HepG2 (cell line): ENCODE results near the gene IL11RA. TPM values are rescaled to one million over a fixed set of nuclear protein-coding genes. Genes with fewer than 3 reads are reported as not detected.

Source experiments
- ATAC-seq: fragments of 200-7000 bp; cut with Tn5 transposase; 3 replicates; pipeline ENCODE4 v1.9.1; 2020; ENCODE audit warnings: mild to moderate bottlenecking, moderate library complexity
- BruUV-seq: library from RNA; stranded (reverse); fragments of 400-500 nt; replicated peaks from 2 replicates; lab custom pipeline; 2021; lab: Mats Ljungman, UMichigan
- CTCF ChIA-PET: fragments of 300-600 bp; formaldehyde crosslinking; extraction: SDS; loops from one replicate; lab custom pipeline; 2021; ENCODE audit warnings: low total read pairs, inconsistent platforms, low intra/inter-chr PET ratio; lab: Yijun Ruan, JAX
- POLR2A ChIA-PET: fragments of 350-600 bp; sonication (Branson Sonifier 250); formaldehyde crosslinking; loops from one replicate; lab custom pipeline; 2020; ENCODE audit warnings: antibody characterized with exemption, inconsistent platforms; lab: Yijun Ruan, JAX
- DNase-seq: peaks from one replicate; pipeline ENCODE4 v3.0.0-alpha.2; 2015; ENCODE audit warnings: low spot score
- FAIRE-seq: peaks from 3 replicates; lab custom pipeline; 2011; peaks lifted over from hg19 to GRCh38; lab: Jason Lieb, UNC
- H2AFZ ChIP-seq: one replicate; pipeline ENCODE4 v1.6.1; 2011; ENCODE audit warnings: low read length, inconsistent platforms
- H3K27ac ChIP-seq: fragments of 300-600 bp; 3 replicates; pipeline ENCODE4 v1.8.0; 2011; ENCODE audit warnings: mixed run types, mild to moderate bottlenecking, mixed read lengths, low read length, inconsistent platforms; ENCODE audit not compliant: insufficient read depth; ENCODE audit errors: extremely low read length
- H3K27me3 ChIP-seq, 2 experiments: fragments of 200-600 bp in 1 of 2; 2 replicates in 1 of 2; 3 replicates in 1 of 2; pipeline versions ENCODE4 v1.6.0 to v1.8.0; 2011; ENCODE audit warnings: low read length in 2 of 2, mild to moderate bottlenecking in 2 of 2, moderate library complexity in 2 of 2, inconsistent platforms in 1 of 2; ENCODE audit not compliant: insufficient read depth in 2 of 2, control insufficient read depth in 1 of 2
- H3K36me3 ChIP-seq, 2 experiments: fragments of 200-600 bp in 1 of 2; replicated peaks in 1 of 2; 2 replicates in 1 of 2; 3 replicates in 1 of 2; pipeline versions ENCODE4 v1.5.1 to v1.8.0; 2011; ENCODE audit warnings: low read length in 2 of 2, inconsistent platforms in 1 of 2; ENCODE audit not compliant: insufficient read depth in 2 of 2, control insufficient read depth in 1 of 2
- H3K4me1 ChIP-seq: 2 replicates; pipeline ENCODE4 v1.5.1; 2012; ENCODE audit warnings: low read length, inconsistent platforms; ENCODE audit not compliant: insufficient read depth
- H3K4me2 ChIP-seq: 2 replicates; pipeline ENCODE4 v1.6.0; 2011; ENCODE audit warnings: low read depth, low read length, inconsistent platforms
- H3K4me3 ChIP-seq, 3 experiments: fragments of 200-600 bp in 1 of 3; sonication (generic), shearing (Covaris generic) in 1 of 3; replicated peaks in 1 of 3; 2 replicates each; pipeline ENCODE4 v1.5.1; 2011 to 2016; ENCODE audit warnings: low read length in 3 of 3, inconsistent platforms in 2 of 3, low read depth in 2 of 3, mild to moderate bottlenecking in 2 of 3, control low read depth in 1 of 3, mixed read lengths in 1 of 3; ENCODE audit not compliant: insufficient read depth in 1 of 3
- H3K79me2 ChIP-seq: one replicate; pipeline ENCODE4 v1.6.1; 2011; ENCODE audit warnings: low read length, inconsistent platforms; ENCODE audit not compliant: insufficient read depth
- H3K9ac ChIP-seq: 2 replicates; pipeline ENCODE4 v1.6.0; 2011; ENCODE audit warnings: mild to moderate bottlenecking, low read depth, low read length, inconsistent platforms; ENCODE audit not compliant: insufficient read depth
- H3K9me3 ChIP-seq: 2 replicates; pipeline ENCODE4 v1.5.1; 2012; ENCODE audit warnings: mild to moderate bottlenecking, low read length
- H4K20me1 ChIP-seq: 2 replicates; pipeline ENCODE4 v1.6.0; 2011; ENCODE audit warnings: inconsistent platforms, mild to moderate bottlenecking, low read length, moderate library complexity; ENCODE audit not compliant: insufficient read depth
- FOSL2 ChIP-seq: sonication (generic); formaldehyde crosslinking; IDR thresholded peaks from 2 replicates; pipeline ENCODE4 v1.4.0; 2020; ENCODE audit warnings: missing genetic modification reagents
- FOXK2 ChIP-seq: fragments of 450-650 bp; IDR thresholded peaks from 2 replicates; pipeline ENCODE4 v1.6.1; 2016
- FOXO1 ChIP-seq: sonication (generic); formaldehyde crosslinking; IDR thresholded peaks from 2 replicates; pipeline ENCODE4 v1.4.0; 2020; ENCODE audit warnings: missing genetic modification reagents
- GFI1 ChIP-seq: sonication (generic); formaldehyde crosslinking; IDR thresholded peaks from 2 replicates; pipeline ENCODE4 v1.5.0; 2020; ENCODE audit warnings: missing genetic modification reagents, mild to moderate bottlenecking, borderline replicate concordance
- JUN ChIP-seq: sonication (generic); formaldehyde crosslinking; IDR thresholded peaks from 2 replicates; pipeline ENCODE4 v1.4.0; 2020; ENCODE audit warnings: mild to moderate bottlenecking, missing genetic modification reagents
- KLF16 ChIP-seq, 2 experiments: sonication (generic) in 1 of 2; formaldehyde crosslinking in 1 of 2; IDR thresholded peaks; 2 replicates each; pipeline versions ENCODE4 v1.6.1 to v1.8.0; 2016 to 2023; ENCODE audit warnings: missing genetic modification reagents in 2 of 2, missing compliant biosample characterization in 1 of 2
- MYNN ChIP-seq: sonication (generic); formaldehyde crosslinking; IDR thresholded peaks from 2 replicates; pipeline ENCODE4 v1.4.0; 2020; ENCODE audit warnings: mild to moderate bottlenecking, low read depth, missing genetic modification reagents
- NCOA5 ChIP-seq: sonication (generic); formaldehyde crosslinking; IDR thresholded peaks from 2 replicates; pipeline ENCODE4 v1.4.0; 2020; ENCODE audit warnings: missing genetic modification reagents
- NRL ChIP-seq: sonication (generic); formaldehyde crosslinking; IDR thresholded peaks from 2 replicates; pipeline ENCODE4 v1.5.0; 2020; ENCODE audit warnings: missing genetic modification reagents, mild to moderate bottlenecking, moderate library complexity, borderline replicate concordance
- ZNF235 ChIP-seq: sonication (generic); formaldehyde crosslinking; IDR thresholded peaks from 2 replicates; pipeline ENCODE4 v1.8.1; 2023; ENCODE audit warnings: mild to moderate bottlenecking, missing genetic modification reagents, borderline replicate concordance
- ZNF367 ChIP-seq: sonication (generic); formaldehyde crosslinking; IDR thresholded peaks from 2 replicates; pipeline ENCODE4 v1.4.0; 2020; ENCODE audit warnings: missing genetic modification reagents, borderline replicate concordance
- ZSCAN29 ChIP-seq: sonication (generic); formaldehyde crosslinking; conservative IDR thresholded peaks from 2 replicates; pipeline ENCODE4 v1.4.0; 2020; ENCODE audit warnings: mild to moderate bottlenecking, missing genetic modification reagents
- ZSCAN31 ChIP-seq: sonication (generic); formaldehyde crosslinking; IDR thresholded peaks from 2 replicates; pipeline ENCODE4 v1.5.0; 2020; ENCODE audit warnings: low read depth, mild to moderate bottlenecking, missing genetic modification reagents
- WGBS: methylation state at CpG from one replicate; pipeline ENCODE4 v1.1.6; 2017; ENCODE audit warnings: low lambda C conversion rate; 5-methylcytosine and 5-hydroxymethylcytosine counted together
- in situ Hi-C: cut with HindIII; loops from 2 replicates; pipeline ENCODE4 v1.10.0; 2017; ENCODE audit warnings: low pct_unique_long_range_greater_than_20kb; ENCODE audit not compliant: extremely low pct_ligation_motif_present
- intact Hi-C: fragments of 100-400 bp; cut with micrococcal nuclease; formaldehyde crosslinking; loops from one replicate; pipeline ENCODE4 v1.10.0; 2022; ENCODE audit not compliant: unreplicated experiment
- polyA plus RNA-seq, 8 experiments: library from polyadenylated mRNA; depleted of rRNA in 3 of 8; stranded (reverse) in 7 of 8; unstranded in 1 of 8; fragments of >200 nt; fragmentation: Illumina TruSeq in 4 of 8; extraction: Trizol in 4 of 8; gene quantifications; 2 replicates each; pipeline versions ENCODE4 v1.2.1 to v1.2.3, GENCODE V29; 2011 to 2016; ENCODE audit warnings: low read depth in 4 of 8, missing spikeins in 1 of 8, mixed read lengths in 1 of 8; ENCODE audit not compliant: insufficient read depth in 1 of 8
- total RNA-seq, 5 experiments: library from RNA; depleted of rRNA; stranded (reverse); fragments of >200 nt; fragmentation: Illumina TruSeq; extraction: Trizol; gene quantifications; 2 replicates each; pipeline ENCODE4 v1.2.3, GENCODE V29; 2016; ENCODE audit warnings: low read depth in 1 of 5
- TF ChIP-seq, protein P1 (sequence below): sonication (generic); formaldehyde crosslinking; IDR thresholded peaks from 2 replicates; pipeline ENCODE4 v1.8.0; 2022; ENCODE audit warnings: mild to moderate bottlenecking, missing genetic modification reagents; ENCODE audit not compliant: insufficient replicate concordance
- TF ChIP-seq, protein P2 (sequence below): sonication (generic); formaldehyde crosslinking; IDR thresholded peaks from 2 replicates; pipeline ENCODE4 v1.4.0; 2020; ENCODE audit warnings: missing genetic modification reagents
- TF ChIP-seq, protein P3 (sequence below): sonication (generic); formaldehyde crosslinking; IDR thresholded peaks from 2 replicates; pipeline ENCODE4 v1.4.0; 2020; ENCODE audit warnings: missing genetic modification reagents
- TF ChIP-seq, protein P4 (sequence below): sonication (generic); formaldehyde crosslinking; IDR thresholded peaks from 2 replicates; pipeline ENCODE4 v1.5.1; 2020; ENCODE audit warnings: missing genetic modification reagents, mild to moderate bottlenecking, borderline replicate concordance

Gene IL11RA
- total and polyA plus RNA-seq, 2 of the 13 experiments (the other 11 are each of a cell fraction or from before 2014, with no cell fraction given) = 2.0 to 4.2 TPM

DNA sequence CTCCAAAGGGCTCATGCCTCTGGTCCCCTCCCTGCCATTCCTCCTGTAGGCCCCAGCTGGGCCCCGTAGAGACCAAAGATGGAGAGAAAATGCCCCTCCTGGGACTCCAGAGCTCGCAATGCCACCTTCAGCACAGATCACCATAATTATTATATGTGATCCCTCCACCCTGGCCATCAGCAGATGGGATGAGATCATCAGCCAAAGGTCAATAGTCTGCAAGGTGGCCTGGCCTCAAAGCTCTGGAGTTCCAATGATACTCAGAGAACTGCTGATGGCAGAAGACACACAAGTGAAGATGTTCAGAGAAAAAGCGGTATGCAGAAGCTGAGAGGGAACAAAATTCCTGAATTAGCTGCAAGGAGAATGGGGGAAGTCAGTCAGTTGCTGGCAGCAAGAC lies 45.1 kb upstream of the IL11RA start:
- no peak for FAIRE-seq
- Histone ChIP-seq H3K9me3 (no peaks in the 10 kb centered on the region), H3K27me3 (no peaks in the 10 kb centered on the region), H3K4me1 (peaks cover 27% of the 10 kb centered on the region), H3K4me3 (no peak overlapping the region), H4K20me1 (no peaks in the 10 kb centered on the region; the same call in 1 of the 2 replicates), H3K27ac (no peak overlapping the region), H2AFZ (no peak overlapping the region), H3K79me2 (peaks cover 6% of the 10 kb centered on the region), H3K36me3 (no peaks in the 10 kb centered on the region), H3K4me2 (no peak overlapping the region; the same call in 1 of the 2 replicates), H3K9ac (no peak overlapping the region)
- intact Hi-C loops (no loop called here), in situ Hi-C loops (no loop called here)
- 11% methylated on average over 3 of the region's 3 CpGs for whole genome bisulfite sequencing
- TF ChIP-seq NCOA5 (CRISPR knock-in tag) (no peak), ZSCAN31 (CRISPR knock-in tag) (no peak), JUN (peak; percentile 64; the same call in 1 of the 2 replicates), ZNF367 (CRISPR knock-in tag) (no peak), FOSL2 (peak; percentile 48), ZSCAN29 (CRISPR knock-in tag) (no peak), MYNN (CRISPR knock-in tag) (no peak), FOXO1 (CRISPR knock-in tag) (no peak), GFI1 (no peak), NRL (CRISPR knock-in tag) (no peak), KLF16 (CRISPR knock-in tag; IDR thresholded peaks at IDR 0.05) (0 out of 4 replicates have a peak, but pooled peaks of 1 of the 2 experiments have one; percentile 16), FOXK2 (no peak), ZNF235 (no peak)
- TF ChIP-seq, protein P1, sequence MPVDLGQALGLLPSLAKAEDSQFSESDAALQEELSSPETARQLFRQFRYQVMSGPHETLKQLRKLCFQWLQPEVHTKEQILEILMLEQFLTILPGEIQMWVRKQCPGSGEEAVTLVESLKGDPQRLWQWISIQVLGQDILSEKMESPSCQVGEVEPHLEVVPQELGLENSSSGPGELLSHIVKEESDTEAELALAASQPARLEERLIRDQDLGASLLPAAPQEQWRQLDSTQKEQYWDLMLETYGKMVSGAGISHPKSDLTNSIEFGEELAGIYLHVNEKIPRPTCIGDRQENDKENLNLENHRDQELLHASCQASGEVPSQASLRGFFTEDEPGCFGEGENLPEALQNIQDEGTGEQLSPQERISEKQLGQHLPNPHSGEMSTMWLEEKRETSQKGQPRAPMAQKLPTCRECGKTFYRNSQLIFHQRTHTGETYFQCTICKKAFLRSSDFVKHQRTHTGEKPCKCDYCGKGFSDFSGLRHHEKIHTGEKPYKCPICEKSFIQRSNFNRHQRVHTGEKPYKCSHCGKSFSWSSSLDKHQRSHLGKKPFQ (CRISPR knock-in tag) = no peak
- TF ChIP-seq, protein P2, sequence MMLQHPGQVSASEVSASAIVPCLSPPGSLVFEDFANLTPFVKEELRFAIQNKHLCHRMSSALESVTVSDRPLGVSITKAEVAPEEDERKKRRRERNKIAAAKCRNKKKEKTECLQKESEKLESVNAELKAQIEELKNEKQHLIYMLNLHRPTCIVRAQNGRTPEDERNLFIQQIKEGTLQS = peak; percentile 71
- TF ChIP-seq, protein P3, sequence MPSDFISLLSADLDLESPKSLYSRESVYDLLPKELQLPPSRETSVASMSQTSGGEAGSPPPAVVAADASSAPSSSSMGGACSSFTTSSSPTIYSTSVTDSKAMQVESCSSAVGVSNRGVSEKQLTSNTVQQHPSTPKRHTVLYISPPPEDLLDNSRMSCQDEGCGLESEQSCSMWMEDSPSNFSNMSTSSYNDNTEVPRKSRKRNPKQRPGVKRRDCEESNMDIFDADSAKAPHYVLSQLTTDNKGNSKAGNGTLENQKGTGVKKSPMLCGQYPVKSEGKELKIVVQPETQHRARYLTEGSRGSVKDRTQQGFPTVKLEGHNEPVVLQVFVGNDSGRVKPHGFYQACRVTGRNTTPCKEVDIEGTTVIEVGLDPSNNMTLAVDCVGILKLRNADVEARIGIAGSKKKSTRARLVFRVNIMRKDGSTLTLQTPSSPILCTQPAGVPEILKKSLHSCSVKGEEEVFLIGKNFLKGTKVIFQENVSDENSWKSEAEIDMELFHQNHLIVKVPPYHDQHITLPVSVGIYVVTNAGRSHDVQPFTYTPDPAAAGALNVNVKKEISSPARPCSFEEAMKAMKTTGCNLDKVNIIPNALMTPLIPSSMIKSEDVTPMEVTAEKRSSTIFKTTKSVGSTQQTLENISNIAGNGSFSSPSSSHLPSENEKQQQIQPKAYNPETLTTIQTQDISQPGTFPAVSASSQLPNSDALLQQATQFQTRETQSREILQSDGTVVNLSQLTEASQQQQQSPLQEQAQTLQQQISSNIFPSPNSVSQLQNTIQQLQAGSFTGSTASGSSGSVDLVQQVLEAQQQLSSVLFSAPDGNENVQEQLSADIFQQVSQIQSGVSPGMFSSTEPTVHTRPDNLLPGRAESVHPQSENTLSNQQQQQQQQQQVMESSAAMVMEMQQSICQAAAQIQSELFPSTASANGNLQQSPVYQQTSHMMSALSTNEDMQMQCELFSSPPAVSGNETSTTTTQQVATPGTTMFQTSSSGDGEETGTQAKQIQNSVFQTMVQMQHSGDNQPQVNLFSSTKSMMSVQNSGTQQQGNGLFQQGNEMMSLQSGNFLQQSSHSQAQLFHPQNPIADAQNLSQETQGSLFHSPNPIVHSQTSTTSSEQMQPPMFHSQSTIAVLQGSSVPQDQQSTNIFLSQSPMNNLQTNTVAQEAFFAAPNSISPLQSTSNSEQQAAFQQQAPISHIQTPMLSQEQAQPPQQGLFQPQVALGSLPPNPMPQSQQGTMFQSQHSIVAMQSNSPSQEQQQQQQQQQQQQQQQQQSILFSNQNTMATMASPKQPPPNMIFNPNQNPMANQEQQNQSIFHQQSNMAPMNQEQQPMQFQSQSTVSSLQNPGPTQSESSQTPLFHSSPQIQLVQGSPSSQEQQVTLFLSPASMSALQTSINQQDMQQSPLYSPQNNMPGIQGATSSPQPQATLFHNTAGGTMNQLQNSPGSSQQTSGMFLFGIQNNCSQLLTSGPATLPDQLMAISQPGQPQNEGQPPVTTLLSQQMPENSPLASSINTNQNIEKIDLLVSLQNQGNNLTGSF = no peak
- TF ChIP-seq, protein P4, sequence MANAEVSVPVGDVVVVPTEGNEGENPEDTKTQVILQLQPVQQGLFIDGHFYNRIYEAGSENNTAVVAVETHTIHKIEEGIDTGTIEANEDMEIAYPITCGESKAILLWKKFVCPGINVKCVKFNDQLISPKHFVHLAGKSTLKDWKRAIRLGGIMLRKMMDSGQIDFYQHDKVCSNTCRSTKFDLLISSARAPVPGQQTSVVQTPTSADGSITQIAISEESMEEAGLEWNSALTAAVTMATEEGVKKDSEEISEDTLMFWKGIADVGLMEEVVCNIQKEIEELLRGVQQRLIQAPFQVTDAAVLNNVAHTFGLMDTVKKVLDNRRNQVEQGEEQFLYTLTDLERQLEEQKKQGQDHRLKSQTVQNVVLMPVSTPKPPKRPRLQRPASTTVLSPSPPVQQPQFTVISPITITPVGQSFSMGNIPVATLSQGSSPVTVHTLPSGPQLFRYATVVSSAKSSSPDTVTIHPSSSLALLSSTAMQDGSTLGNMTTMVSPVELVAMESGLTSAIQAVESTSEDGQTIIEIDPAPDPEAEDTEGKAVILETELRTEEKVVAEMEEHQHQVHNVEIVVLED (CRISPR knock-in tag) = no peak
- no TSS peak for BruUV-seq
- CTCF ChIA-PET = no interaction called here
- peak; percentile 48 for ATAC-seq
- peak; percentile 29 for DNase-seq
- POLR2A ChIA-PET = interaction anchor here (0.6 to 1.5 kb wide), 4 partner anchors 26 to 39 kb away, joined by 3 to 5 read pairs (median 4); partner anchors contain the start of genes GALT and SIGMAR1
